GM12878 (cell line): ENCODE data around the gene CALHM4. TPM values are rescaled to one million over a fixed set of nuclear protein-coding genes. Genes with fewer than 3 reads are reported as not detected.

Source experiments
- ATAC-seq: fragments of 200-7000 bp; cut with Tn5 transposase; 3 replicates; pipeline ENCODE4 v1.9.1; 2020; ENCODE audit warnings: mild to moderate bottlenecking, moderate library complexity
- BruUV-seq: library from RNA; stranded (reverse); fragments of 400-500 nt; replicated peaks from 2 replicates; lab custom pipeline; 2021; lab: Mats Ljungman, UMichigan
- CTCF ChIA-PET: fragments of 300-600 bp; sonication (Branson Sonifier 250); formaldehyde crosslinking; extraction: SDS; loops from one replicate; lab custom pipeline; 2021; ENCODE audit warnings: inconsistent platforms; lab: Yijun Ruan, JAX
- POLR2A ChIA-PET: fragments of 350-600 bp; formaldehyde crosslinking; extraction: SDS; loops from one replicate; lab custom pipeline; 2021; ENCODE audit warnings: inconsistent platforms; lab: Charles Lee
- RAD21 ChIA-PET: fragments of 300-600 bp; sonication (Branson Sonifier 250); formaldehyde crosslinking; loops from one replicate; lab custom pipeline; 2023; ENCODE audit warnings: antibody characterized with exemption; ENCODE audit not compliant: unreplicated experiment; lab: Charles Lee
- SMC1A ChIA-PET: fragments of 300-600 bp; sonication (Branson Sonifier 250); formaldehyde crosslinking; loops from one replicate; lab custom pipeline; 2023; ENCODE audit not compliant: unreplicated experiment, uncharacterized antibody; lab: Charles Lee
- DNase-seq: peaks from one replicate; pipeline ENCODE4 v3.0.0-alpha.2; 2011; ENCODE audit warnings: low read depth, low spot score
- FAIRE-seq: peaks from 3 replicates; lab custom pipeline; 2011; peaks lifted over from hg19 to GRCh38; lab: Jason Lieb, UNC
- H2AFZ ChIP-seq: 2 replicates; pipeline ENCODE4 v1.6.0; 2011; ENCODE audit warnings: low read depth, low read length, control low read depth; ENCODE audit not compliant: control insufficient read depth
- H3K27ac ChIP-seq: 2 replicates; pipeline ENCODE4 v1.5.1; 2011; ENCODE audit warnings: control low read depth; ENCODE audit not compliant: control insufficient read depth, insufficient read depth
- H3K27me3 ChIP-seq, 2 experiments: replicated peaks in 1 of 2; 2 replicates each; pipeline versions ENCODE4 v1.6.0 to v1.6.1; 2011; ENCODE audit warnings: low read length in 1 of 2; ENCODE audit not compliant: control insufficient read depth in 2 of 2, insufficient read depth in 2 of 2
- H3K36me3 ChIP-seq, 2 experiments: 2 replicates each; pipeline ENCODE4 v1.5.1; 2011; ENCODE audit warnings: low read length in 1 of 2; ENCODE audit not compliant: control insufficient read depth in 2 of 2, insufficient read depth in 2 of 2
- H3K4me1 ChIP-seq: 2 replicates; pipeline ENCODE4 v1.6.1; 2011; ENCODE audit warnings: mild to moderate bottlenecking, low read length, moderate library complexity, mixed read lengths; ENCODE audit not compliant: control insufficient read depth, insufficient read depth
- H3K4me2 ChIP-seq: 2 replicates; pipeline ENCODE4 v1.6.0; 2011; ENCODE audit warnings: control low read depth; ENCODE audit not compliant: control insufficient read depth, insufficient read depth
- H3K4me3 ChIP-seq: fragments of 200-600 bp; sonication (generic); 2 replicates; pipeline ENCODE4 v1.5.1; 2016
- H3K79me2 ChIP-seq: 2 replicates; pipeline ENCODE4 v1.6.0; 2011; ENCODE audit warnings: low read length; ENCODE audit not compliant: control insufficient read depth, insufficient read depth
- H3K9ac ChIP-seq: 2 replicates; pipeline ENCODE4 v1.8.0; 2011; ENCODE audit warnings: low read length, control low read depth, mixed read lengths; ENCODE audit not compliant: control insufficient read depth, insufficient read depth
- H3K9me3 ChIP-seq: replicated peaks from 3 replicates; pipeline ENCODE4 v1.5.1; 2011; ENCODE audit warnings: mild to moderate bottlenecking, low read length; ENCODE audit not compliant: control insufficient read depth, insufficient read depth
- H4K20me1 ChIP-seq: 2 replicates; pipeline ENCODE4 v1.6.0; 2011; ENCODE audit not compliant: control insufficient read depth, insufficient read depth
- FOS ChIP-seq: IDR thresholded peaks from 3 replicates; pipeline ENCODE4 v1.6.1; 2011; ENCODE audit warnings: borderline replicate concordance; ENCODE audit not compliant: insufficient read length; ENCODE audit errors: extremely low read depth
- IKZF1 ChIP-seq: fragments of 450-650 bp; conservative IDR thresholded peaks from 2 replicates; pipeline ENCODE4 v1.6.1; 2017; ENCODE audit warnings: antibody characterized with exemption, mild to moderate bottlenecking
- KLF5 ChIP-seq: fragments of 450-650 bp; IDR thresholded peaks from 2 replicates; pipeline ENCODE4 v1.6.1; 2014; ENCODE audit warnings: mild to moderate bottlenecking; ENCODE audit not compliant: partially characterized antibody
- MTA2 ChIP-seq: fragments of 450-650 bp; IDR thresholded peaks from 2 replicates; pipeline ENCODE4 v1.6.1; 2016; ENCODE audit warnings: low read depth, mild to moderate bottlenecking, moderate library complexity
- TCF3 ChIP-seq: IDR thresholded peaks from 2 replicates; pipeline ENCODE4 v1.6.1; 2012; ENCODE audit warnings: low read depth, mild to moderate bottlenecking, low read length, borderline replicate concordance; ENCODE audit not compliant: insufficient read depth
- ZNF274 ChIP-seq: IDR thresholded peaks from one replicate; pipeline ENCODE4 v1.8.0; 2011; ENCODE audit not compliant: insufficient read length, insufficient read depth
- whole genome bisulfite sequencing: methylation state at CpG from one replicate; pipeline ENCODE4 v1.1.6; 2016; ENCODE audit warnings: low lambda C conversion rate; ENCODE audit not compliant: insufficient replicate concordance, insufficient coverage; ENCODE audit errors: missing lambda C conversion rate; 5-methylcytosine and 5-hydroxymethylcytosine counted together
- in situ Hi-C: fragments of 300-500 bp; cut with MboI; formaldehyde crosslinking; loops from 9 replicates; pipeline ENCODE4 v1.14.3; 2018; ENCODE audit warnings: mixed read lengths
- intact Hi-C: fragments of 100-400 bp; cut with micrococcal nuclease; formaldehyde crosslinking; loops from one replicate; pipeline ENCODE4 v1.14.2; 2022; ENCODE audit not compliant: unreplicated experiment
- polyA plus RNA-seq, 11 experiments: library from polyadenylated mRNA; depleted of rRNA in 4 of 11; unstranded in 6 of 11; stranded (reverse) in 5 of 11; fragments of >200 nt; fragmentation: Nextera tagmentation in 4 of 11; fragmentation: Illumina TruSeq in 1 of 11; extraction: Ambion mirVana in 4 of 11; extraction: Trizol in 1 of 11; gene quantifications; 1 replicate in 1 of 11; 2 replicates in 10 of 11; pipeline versions ENCODE4 v1.2.1 to v1.2.3, GENCODE V29; 2011 to 2016; ENCODE audit warnings: inconsistent platforms in 2 of 11, missing spikeins in 2 of 11, low read depth in 1 of 11
- total RNA-seq, 4 experiments: library from RNA; depleted of rRNA in 3 of 4; stranded (reverse); fragments of >200 nt in 3 of 4; fragmentation: Illumina TruSeq in 1 of 4; extraction: Trizol in 1 of 4; gene quantifications; 2 replicates each; pipeline versions ENCODE4 v1.2.1 to v1.2.3, GENCODE V29; 2013 to 2021
- TF ChIP-seq, protein P1 (sequence below): fragments of 450-650 bp; IDR thresholded peaks from 2 replicates; pipeline ENCODE4 v1.6.1; 2014; ENCODE audit warnings: mild to moderate bottlenecking
- TF ChIP-seq, protein P2 (sequence below): fragments of 450-650 bp; formaldehyde crosslinking; IDR thresholded peaks from 2 replicates; pipeline ENCODE4 v1.4.0; 2022; ENCODE audit warnings: mild to moderate bottlenecking, moderate library complexity
- TF ChIP-seq, protein P3 (sequence below): fragments of 450-650 bp; conservative IDR thresholded peaks from 2 replicates; pipeline ENCODE4 v1.6.1; 2017; ENCODE audit warnings: mild to moderate bottlenecking, moderate library complexity
- TF ChIP-seq, protein P4 (sequence below): fragments of 450-650 bp; IDR thresholded peaks from 2 replicates; pipeline ENCODE4 v1.6.1; 2017; ENCODE audit warnings: mild to moderate bottlenecking, moderate library complexity
- TF ChIP-seq, protein P5 (sequence below): IDR thresholded peaks from 2 replicates; pipeline ENCODE4 v1.6.1; 2011; ENCODE audit warnings: low read depth, mild to moderate bottlenecking, low read length, moderate library complexity, borderline replicate concordance; ENCODE audit errors: extremely low read depth

The CALHM4 gene
- total and polyA plus RNA-seq, 10 of the 15 experiments (the other 5 are each of a cell fraction or from before 2014, with no cell fraction given): not detected

DNA sequence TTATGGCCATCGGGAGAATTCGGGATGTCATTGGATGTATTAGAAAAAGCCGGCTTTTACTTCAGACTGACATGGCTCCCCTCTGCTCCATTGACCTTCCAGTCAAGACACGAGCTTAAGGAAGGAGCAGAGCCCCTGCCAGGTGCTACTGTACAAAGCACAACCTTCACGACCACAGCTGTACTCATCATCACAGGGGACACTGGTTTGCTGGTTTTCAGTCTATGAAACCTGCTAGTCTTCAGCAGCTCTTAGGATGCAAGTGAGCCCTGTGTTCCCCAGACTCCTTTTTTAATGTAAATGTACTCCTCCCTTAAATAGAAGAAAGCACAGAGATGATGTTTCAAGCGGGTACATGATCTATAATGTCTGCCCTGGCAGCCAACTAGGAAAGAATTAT is 6.2 kb upstream of the CALHM4 start (continued):
- no peak for TF ChIP-seq TCF3
- TF ChIP-seq MTA2: no peak
- no peak for TF ChIP-seq IKZF1
- TF ChIP-seq KLF5: no peak
- TF ChIP-seq, protein P1, sequence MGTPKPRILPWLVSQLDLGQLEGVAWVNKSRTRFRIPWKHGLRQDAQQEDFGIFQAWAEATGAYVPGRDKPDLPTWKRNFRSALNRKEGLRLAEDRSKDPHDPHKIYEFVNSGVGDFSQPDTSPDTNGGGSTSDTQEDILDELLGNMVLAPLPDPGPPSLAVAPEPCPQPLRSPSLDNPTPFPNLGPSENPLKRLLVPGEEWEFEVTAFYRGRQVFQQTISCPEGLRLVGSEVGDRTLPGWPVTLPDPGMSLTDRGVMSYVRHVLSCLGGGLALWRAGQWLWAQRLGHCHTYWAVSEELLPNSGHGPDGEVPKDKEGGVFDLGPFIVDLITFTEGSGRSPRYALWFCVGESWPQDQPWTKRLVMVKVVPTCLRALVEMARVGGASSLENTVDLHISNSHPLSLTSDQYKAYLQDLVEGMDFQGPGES: no peak

DNA sequence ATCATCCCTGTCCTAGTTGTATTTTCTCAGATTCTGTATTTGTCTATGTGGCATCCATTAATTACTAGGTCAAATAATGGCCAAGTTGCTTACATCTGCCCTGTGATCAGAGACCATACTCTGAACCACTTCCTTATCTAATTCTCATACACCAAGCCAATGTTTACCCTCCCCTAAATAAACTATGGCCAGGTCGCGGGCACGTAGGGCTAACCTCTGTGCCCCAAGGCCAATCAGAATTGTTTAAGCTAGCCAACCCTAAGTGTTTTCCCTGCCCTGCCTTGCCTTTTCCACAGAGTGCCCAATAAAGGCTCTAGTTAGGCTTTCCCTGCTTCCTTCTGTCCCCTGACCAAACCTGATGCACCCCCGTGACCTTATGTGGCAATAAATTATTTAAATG is 2.8 kb upstream of the CALHM4 start:
- in situ Hi-C loops (no loop called here), intact Hi-C loops (no loop called here)
- no peaks in the 10 kb centered on the region for H3K79me2 ChIP-seq
- BruUV-seq: no TSS peak
- ChIA-PET POLR2A (no interaction called here), RAD21 (no interaction called here), CTCF (interaction anchor here (1.1 kb wide), 2 partner anchors 17 to 263 kb away, joined by 3 to 4 read pairs; no protein-coding TSS in a partner anchor), SMC1A (no interaction called here)
- no peaks in the 10 kb centered on the region for H3K9me3 ChIP-seq
- H3K4me3 ChIP-seq: no peak overlapping the region
- TF ChIP-seq, protein P2, sequence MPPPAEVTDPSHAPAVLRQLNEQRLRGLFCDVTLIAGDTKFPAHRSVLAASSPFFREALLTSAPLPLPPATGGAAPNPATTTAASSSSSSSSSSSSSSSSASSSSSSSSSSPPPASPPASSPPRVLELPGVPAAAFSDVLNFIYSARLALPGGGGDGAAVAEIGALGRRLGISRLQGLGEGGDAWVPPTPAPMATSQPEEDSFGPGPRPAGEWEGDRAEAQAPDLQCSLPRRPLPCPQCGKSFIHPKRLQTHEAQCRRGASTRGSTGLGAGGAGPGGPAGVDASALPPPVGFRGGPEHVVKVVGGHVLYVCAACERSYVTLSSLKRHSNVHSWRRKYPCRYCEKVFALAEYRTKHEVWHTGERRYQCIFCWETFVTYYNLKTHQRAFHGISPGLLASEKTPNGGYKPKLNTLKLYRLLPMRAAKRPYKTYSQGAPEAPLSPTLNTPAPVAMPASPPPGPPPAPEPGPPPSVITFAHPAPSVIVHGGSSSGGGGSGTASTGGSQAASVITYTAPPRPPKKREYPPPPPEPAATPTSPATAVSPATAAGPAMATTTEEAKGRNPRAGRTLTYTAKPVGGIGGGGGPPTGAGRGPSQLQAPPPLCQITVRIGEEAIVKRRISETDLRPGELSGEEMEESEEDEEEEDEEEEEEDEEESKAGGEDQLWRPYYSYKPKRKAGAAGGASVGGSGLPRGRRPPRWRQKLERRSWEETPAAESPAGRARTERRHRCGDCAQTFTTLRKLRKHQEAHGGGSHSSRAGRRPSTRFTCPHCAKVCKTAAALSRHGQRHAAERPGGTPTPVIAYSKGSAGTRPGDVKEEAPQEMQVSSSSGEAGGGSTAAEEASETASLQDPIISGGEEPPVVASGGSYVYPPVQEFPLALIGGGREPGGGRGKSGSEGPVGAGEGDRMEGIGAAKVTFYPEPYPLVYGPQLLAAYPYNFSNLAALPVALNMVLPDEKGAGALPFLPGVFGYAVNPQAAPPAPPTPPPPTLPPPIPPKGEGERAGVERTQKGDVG (CRISPR knock-in tag): no peak
- TF ChIP-seq, protein P3, sequence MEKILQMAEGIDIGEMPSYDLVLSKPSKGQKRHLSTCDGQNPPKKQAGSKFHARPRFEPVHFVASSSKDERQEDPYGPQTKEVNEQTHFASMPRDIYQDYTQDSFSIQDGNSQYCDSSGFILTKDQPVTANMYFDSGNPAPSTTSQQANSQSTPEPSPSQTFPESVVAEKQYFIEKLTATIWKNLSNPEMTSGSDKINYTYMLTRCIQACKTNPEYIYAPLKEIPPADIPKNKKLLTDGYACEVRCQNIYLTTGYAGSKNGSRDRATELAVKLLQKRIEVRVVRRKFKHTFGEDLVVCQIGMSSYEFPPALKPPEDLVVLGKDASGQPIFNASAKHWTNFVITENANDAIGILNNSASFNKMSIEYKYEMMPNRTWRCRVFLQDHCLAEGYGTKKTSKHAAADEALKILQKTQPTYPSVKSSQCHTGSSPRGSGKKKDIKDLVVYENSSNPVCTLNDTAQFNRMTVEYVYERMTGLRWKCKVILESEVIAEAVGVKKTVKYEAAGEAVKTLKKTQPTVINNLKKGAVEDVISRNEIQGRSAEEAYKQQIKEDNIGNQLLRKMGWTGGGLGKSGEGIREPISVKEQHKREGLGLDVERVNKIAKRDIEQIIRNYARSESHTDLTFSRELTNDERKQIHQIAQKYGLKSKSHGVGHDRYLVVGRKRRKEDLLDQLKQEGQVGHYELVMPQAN: no peak
- TF ChIP-seq, protein P4, sequence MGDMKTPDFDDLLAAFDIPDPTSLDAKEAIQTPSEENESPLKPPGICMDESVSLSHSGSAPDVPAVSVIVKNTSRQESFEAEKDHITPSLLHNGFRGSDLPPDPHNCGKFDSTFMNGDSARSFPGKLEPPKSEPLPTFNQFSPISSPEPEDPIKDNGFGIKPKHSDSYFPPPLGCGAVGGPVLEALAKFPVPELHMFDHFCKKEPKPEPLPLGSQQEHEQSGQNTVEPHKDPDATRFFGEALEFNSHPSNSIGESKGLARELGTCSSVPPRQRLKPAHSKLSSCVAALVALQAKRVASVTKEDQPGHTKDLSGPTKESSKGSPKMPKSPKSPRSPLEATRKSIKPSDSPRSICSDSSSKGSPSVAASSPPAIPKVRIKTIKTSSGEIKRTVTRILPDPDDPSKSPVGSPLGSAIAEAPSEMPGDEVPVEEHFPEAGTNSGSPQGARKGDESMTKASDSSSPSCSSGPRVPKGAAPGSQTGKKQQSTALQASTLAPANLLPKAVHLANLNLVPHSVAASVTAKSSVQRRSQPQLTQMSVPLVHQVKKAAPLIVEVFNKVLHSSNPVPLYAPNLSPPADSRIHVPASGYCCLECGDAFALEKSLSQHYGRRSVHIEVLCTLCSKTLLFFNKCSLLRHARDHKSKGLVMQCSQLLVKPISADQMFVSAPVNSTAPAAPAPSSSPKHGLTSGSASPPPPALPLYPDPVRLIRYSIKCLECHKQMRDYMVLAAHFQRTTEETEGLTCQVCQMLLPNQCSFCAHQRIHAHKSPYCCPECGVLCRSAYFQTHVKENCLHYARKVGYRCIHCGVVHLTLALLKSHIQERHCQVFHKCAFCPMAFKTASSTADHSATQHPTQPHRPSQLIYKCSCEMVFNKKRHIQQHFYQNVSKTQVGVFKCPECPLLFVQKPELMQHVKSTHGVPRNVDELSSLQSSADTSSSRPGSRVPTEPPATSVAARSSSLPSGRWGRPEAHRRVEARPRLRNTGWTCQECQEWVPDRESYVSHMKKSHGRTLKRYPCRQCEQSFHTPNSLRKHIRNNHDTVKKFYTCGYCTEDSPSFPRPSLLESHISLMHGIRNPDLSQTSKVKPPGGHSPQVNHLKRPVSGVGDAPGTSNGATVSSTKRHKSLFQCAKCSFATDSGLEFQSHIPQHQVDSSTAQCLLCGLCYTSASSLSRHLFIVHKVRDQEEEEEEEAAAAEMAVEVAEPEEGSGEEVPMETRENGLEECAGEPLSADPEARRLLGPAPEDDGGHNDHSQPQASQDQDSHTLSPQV: no peak
- TF ChIP-seq FOS (no peak), ZNF274 (no peak)
- TF ChIP-seq, protein P5, sequence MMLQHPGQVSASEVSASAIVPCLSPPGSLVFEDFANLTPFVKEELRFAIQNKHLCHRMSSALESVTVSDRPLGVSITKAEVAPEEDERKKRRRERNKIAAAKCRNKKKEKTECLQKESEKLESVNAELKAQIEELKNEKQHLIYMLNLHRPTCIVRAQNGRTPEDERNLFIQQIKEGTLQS: no peak
- no peaks in the 10 kb centered on the region for H3K4me1 ChIP-seq
- no peak for ATAC-seq
- no peaks in the 10 kb centered on the region for H4K20me1 ChIP-seq
- no peak overlapping the region for H2AFZ ChIP-seq
- no peak overlapping the region for H3K27ac ChIP-seq
- no peak for DNase-seq
- no peak for FAIRE-seq
- no peaks in the 10 kb centered on the region for H3K36me3 ChIP-seq
- H3K9ac ChIP-seq: no peak overlapping the region
- WGBS: 54% methylated on average over 4 of the region's 4 CpGs
- H3K27me3 ChIP-seq: no peaks in the 10 kb centered on the region
- no peak overlapping the region for H3K4me2 ChIP-seq
